GM12874 (cell line): ENCODE measurements around the gene PRMT2.

Experiments
- TF ChIP-seq, protein P1 (sequence below): IDR thresholded peaks from 2 replicates; pipeline ENCODE4 v1.5.1; 2011; ENCODE audit warnings: low read depth, mild to moderate bottlenecking, control low read depth, low read length, moderate library complexity; ENCODE audit not compliant: insufficient read depth

The PRMT2 gene

GRCh38 chr21:46661642-46662366 lies 26.3 kb downstream of the PRMT2 start:
- TF ChIP-seq, protein P1, sequence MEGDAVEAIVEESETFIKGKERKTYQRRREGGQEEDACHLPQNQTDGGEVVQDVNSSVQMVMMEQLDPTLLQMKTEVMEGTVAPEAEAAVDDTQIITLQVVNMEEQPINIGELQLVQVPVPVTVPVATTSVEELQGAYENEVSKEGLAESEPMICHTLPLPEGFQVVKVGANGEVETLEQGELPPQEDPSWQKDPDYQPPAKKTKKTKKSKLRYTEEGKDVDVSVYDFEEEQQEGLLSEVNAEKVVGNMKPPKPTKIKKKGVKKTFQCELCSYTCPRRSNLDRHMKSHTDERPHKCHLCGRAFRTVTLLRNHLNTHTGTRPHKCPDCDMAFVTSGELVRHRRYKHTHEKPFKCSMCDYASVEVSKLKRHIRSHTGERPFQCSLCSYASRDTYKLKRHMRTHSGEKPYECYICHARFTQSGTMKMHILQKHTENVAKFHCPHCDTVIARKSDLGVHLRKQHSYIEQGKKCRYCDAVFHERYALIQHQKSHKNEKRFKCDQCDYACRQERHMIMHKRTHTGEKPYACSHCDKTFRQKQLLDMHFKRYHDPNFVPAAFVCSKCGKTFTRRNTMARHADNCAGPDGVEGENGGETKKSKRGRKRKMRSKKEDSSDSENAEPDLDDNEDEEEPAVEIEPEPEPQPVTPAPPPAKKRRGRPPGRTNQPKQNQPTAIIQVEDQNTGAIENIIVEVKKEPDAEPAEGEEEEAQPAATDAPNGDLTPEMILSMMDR, result no peak

DNA sequence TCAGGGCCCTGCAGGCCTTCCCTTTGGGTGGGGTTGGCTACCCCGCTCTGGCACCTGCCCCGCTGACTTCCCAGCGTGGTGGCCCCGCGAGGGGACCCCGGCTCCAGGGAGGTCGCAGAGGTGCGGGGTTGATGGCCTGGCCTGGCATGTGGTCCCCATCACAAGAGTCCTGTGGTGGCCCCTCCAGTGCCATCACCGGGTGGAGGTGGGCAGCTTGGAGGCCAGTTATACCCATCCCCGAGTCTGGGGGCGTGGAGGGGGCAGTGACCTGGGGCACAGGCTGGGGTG lies 26.8 kb downstream of the PRMT2 start:
- TF ChIP-seq, protein P1, result no peak

- TF ChIP-seq, protein P1, result no peak
These were observed 27.5 kb downstream of the PRMT2 start for GRCh38 chr21:46662765-46663500.

- TF ChIP-seq, protein P1, result no peak
These were observed 28.3 kb downstream of the PRMT2 start for GRCh38 chr21:46663754-46664153.

DNA sequence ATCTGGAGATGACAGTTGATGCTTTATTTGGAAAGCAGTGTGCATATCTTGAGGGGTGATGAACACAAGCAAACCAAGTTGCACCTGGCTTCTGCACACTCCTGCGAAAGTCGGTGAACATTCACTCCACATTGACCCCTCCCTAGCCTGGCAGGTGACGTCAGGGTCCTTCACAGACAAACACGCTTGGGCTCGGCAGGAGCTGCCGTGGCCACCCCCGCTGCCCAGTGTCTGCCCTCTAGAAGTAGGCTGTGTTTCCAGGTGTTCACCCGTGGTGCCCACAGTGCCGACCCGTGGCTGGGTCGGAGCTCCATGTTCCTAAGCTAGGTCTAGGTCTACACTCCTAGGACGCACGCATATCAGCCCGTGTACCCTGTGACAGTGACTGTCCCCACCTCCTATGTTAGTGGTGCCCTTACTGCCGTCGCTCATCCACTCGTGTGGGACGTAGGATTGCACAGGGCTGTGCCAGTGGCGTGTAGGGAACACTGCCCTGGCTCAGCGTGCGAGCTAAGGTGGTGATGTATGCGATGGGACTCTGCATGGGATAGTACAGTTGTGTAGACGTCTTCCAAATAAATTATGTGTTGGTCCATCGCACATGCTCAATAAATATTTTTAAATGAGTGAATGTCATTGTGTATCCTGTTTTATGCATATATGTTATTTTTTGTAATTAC lies 29.0 kb downstream of the PRMT2 start:
- TF ChIP-seq, protein P1, result no peak

DNA sequence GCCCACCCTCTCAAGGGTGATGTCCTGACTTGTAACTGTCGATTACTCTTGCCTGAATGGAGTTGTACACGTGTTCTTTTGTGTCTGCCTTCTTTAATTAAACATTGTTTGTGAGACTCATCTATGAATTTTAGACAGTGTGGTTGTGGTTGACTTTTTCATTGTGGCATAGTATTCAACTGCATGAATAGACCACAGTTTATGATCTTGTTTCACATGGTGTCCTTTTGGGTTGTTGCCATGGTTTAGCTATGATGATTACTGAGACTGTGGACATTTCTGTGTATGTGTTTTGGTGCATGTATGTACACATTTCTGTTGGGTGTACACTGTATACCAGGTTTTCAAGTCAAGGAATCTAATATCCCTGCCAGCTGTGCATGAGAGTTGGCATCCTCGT lies 30.1 kb downstream of the PRMT2 start:
- TF ChIP-seq, protein P1, result no peak

GRCh38 chr21:46666941-46667740 lies 31.7 kb downstream of the PRMT2 start:
- TF ChIP-seq, protein P1, result no peak
